SK-N-SH treated with all-trans-retinoic acid at 6 μM for 48 hours (cell line): ENCODE measurements around the gene GSG1.

Experiments used
- ATAC-seq: fragments of 200-7000 bp; cut with Tn5 transposase; 3 replicates; pipeline ENCODE4 v1.9.1; 2020; ENCODE audit warnings: mild to moderate bottlenecking, moderate library complexity
- ARNTL ChIP-seq: fragments of 450-650 bp; formaldehyde crosslinking; IDR thresholded peaks from 2 replicates; pipeline ENCODE4 v1.5.0; 2020; ENCODE audit warnings: low read depth, mild to moderate bottlenecking, moderate library complexity, borderline replicate concordance
- CSDC2 ChIP-seq: fragments of 250-450 bp; sonication (Bioruptor Pico); IDR thresholded peaks from 2 replicates; pipeline ENCODE4 v1.5.0; 2020; ENCODE audit warnings: mild to moderate bottlenecking, moderate library complexity
- GLIS3 ChIP-seq: fragments of 250-450 bp; sonication (Bioruptor Pico); IDR thresholded peaks from 2 replicates; pipeline ENCODE4 v1.5.0; 2020; ENCODE audit warnings: mild to moderate bottlenecking, moderate library complexity
- OSR1 ChIP-seq: fragments of 250-450 bp; sonication (Bioruptor Pico); IDR thresholded peaks from 2 replicates; pipeline ENCODE4 v1.8.0; 2022; ENCODE audit warnings: moderate library complexity, mild to moderate bottlenecking, inconsistent platforms
- PPARA ChIP-seq: fragments of 250-450 bp; sonication (Bioruptor Pico); IDR thresholded peaks from 2 replicates; pipeline ENCODE4 v1.5.0; 2020; ENCODE audit warnings: mild to moderate bottlenecking, borderline replicate concordance
- RARB ChIP-seq: fragments of 250-450 bp; sonication (Bioruptor Pico); IDR thresholded peaks from 2 replicates; pipeline ENCODE4 v1.8.0; 2021; ENCODE audit warnings: mild to moderate bottlenecking, moderate library complexity
- SNAI2 ChIP-seq: fragments of 250-450 bp; sonication (Bioruptor Pico); IDR thresholded peaks from 2 replicates; pipeline ENCODE4 v1.5.0; 2020; ENCODE audit warnings: mild to moderate bottlenecking, moderate library complexity
- TCF4 ChIP-seq: fragments of 250-450 bp; sonication (Bioruptor Pico); IDR thresholded peaks from 2 replicates; pipeline ENCODE4 v1.8.0; 2021; ENCODE audit warnings: mild to moderate bottlenecking, moderate library complexity, borderline replicate concordance
- TOX ChIP-seq: fragments of 250-450 bp; sonication (Bioruptor Pico); IDR thresholded peaks from 2 replicates; pipeline ENCODE4 v1.8.0; 2021; ENCODE audit warnings: mild to moderate bottlenecking, moderate library complexity, borderline replicate concordance
- ZFP3 ChIP-seq: fragments of 250-450 bp; sonication (Bioruptor Pico); IDR thresholded peaks from 2 replicates; pipeline ENCODE4 v1.5.0; 2020; ENCODE audit warnings: mild to moderate bottlenecking, moderate library complexity
- ZFP30 ChIP-seq: fragments of 450-650 bp; formaldehyde crosslinking; IDR thresholded peaks from 2 replicates; pipeline ENCODE4 v1.5.0; 2022; ENCODE audit warnings: mild to moderate bottlenecking, moderate library complexity
- ZNF565 ChIP-seq: fragments of 450-650 bp; formaldehyde crosslinking; conservative IDR thresholded peaks from 2 replicates; pipeline ENCODE4 v1.5.0; 2020; ENCODE audit warnings: low read depth, mild to moderate bottlenecking, moderate library complexity
- ZNF70 ChIP-seq: fragments of 450-650 bp; formaldehyde crosslinking; IDR thresholded peaks from 2 replicates; pipeline ENCODE4 v1.5.0; 2020; ENCODE audit warnings: mild to moderate bottlenecking, moderate library complexity
- ZNF8 ChIP-seq: fragments of 450-650 bp; formaldehyde crosslinking; IDR thresholded peaks from 2 replicates; pipeline ENCODE4 v1.5.0; 2020; ENCODE audit warnings: mild to moderate bottlenecking, moderate library complexity
- TF ChIP-seq, protein P1 (sequence below): fragments of 250-450 bp; sonication (Bioruptor Pico); IDR thresholded peaks from 2 replicates; pipeline ENCODE4 v1.5.1; 2021; ENCODE audit warnings: mild to moderate bottlenecking, moderate library complexity
- TF ChIP-seq, protein P2 (sequence below): fragments of 250-450 bp; sonication (Bioruptor Pico); IDR thresholded peaks from 2 replicates; pipeline ENCODE4 v1.5.1; 2020; ENCODE audit warnings: low read depth, mild to moderate bottlenecking, moderate library complexity
- TF ChIP-seq, protein P3 (sequence below): fragments of 250-450 bp; sonication (Bioruptor Pico); IDR thresholded peaks from 2 replicates; pipeline ENCODE4 v1.8.0; 2021; ENCODE audit warnings: low read depth, mild to moderate bottlenecking, moderate library complexity, borderline replicate concordance
- TF ChIP-seq, protein P4 (sequence below): fragments of 250-450 bp; sonication (Bioruptor Pico); IDR thresholded peaks from 2 replicates; pipeline ENCODE4 v1.8.0; 2020; ENCODE audit warnings: mild to moderate bottlenecking, moderate library complexity, borderline replicate concordance
- TF ChIP-seq, protein P5 (sequence below): fragments of 250-450 bp; sonication (Bioruptor Pico); IDR thresholded peaks from 2 replicates; pipeline ENCODE4 v1.5.0; 2020; ENCODE audit warnings: mild to moderate bottlenecking, moderate library complexity

Gene GSG1

DNA sequence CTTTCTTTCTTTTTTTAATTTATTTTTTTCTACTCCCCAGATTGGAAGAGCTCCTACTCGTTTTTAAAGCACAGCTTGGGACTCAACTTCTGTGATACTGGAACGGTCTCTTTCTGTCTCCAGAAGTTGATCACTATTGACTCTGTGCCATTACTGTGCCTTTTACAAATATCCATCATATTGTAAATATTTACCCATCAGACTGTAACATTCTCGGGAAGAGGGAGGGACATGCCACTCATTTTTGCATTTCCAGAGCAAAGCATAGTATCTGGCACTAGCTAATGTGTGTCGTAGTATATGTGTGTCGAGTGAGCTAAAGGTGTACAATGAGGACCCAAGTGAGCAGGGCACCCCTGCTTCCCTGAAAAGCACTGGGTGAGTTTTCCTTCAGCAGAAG lies 24.0 kb upstream of the GSG1 start (continued):
- TF ChIP-seq, protein P1, sequence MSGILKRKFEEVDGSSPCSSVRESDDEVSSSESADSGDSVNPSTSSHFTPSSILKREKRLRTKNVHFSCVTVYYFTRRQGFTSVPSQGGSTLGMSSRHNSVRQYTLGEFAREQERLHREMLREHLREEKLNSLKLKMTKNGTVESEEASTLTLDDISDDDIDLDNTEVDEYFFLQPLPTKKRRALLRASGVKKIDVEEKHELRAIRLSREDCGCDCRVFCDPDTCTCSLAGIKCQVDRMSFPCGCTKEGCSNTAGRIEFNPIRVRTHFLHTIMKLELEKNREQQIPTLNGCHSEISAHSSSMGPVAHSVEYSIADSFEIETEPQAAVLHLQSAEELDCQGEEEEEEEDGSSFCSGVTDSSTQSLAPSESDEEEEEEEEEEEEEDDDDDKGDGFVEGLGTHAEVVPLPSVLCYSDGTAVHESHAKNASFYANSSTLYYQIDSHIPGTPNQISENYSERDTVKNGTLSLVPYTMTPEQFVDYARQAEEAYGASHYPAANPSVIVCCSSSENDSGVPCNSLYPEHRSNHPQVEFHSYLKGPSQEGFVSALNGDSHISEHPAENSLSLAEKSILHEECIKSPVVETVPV (CRISPR knock-in tag) = no peak
- TF ChIP-seq ZNF70 (no peak), ZNF565 (CRISPR knock-in tag) (no peak), SNAI2 (CRISPR knock-in tag) (no peak), GLIS3 (CRISPR knock-in tag) (no peak), OSR1 (CRISPR knock-in tag) (no peak), TOX (CRISPR knock-in tag) (no peak), CSDC2 (no peak), PPARA (no peak), TCF4 (CRISPR knock-in tag) (no peak), ZFP3 (CRISPR knock-in tag) (no peak), ARNTL (CRISPR knock-in tag) (no peak), ZFP30 (CRISPR knock-in tag) (no peak)
- TF ChIP-seq, protein P2, sequence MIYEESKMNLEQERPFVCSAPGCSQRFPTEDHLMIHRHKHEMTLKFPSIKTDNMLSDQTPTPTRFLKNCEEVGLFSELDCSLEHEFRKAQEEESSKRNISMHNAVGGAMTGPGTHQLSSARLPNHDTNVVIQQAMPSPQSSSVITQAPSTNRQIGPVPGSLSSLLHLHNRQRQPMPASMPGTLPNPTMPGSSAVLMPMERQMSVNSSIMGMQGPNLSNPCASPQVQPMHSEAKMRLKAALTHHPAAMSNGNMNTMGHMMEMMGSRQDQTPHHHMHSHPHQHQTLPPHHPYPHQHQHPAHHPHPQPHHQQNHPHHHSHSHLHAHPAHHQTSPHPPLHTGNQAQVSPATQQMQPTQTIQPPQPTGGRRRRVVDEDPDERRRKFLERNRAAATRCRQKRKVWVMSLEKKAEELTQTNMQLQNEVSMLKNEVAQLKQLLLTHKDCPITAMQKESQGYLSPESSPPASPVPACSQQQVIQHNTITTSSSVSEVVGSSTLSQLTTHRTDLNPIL (CRISPR knock-in tag) = no peak

DNA sequence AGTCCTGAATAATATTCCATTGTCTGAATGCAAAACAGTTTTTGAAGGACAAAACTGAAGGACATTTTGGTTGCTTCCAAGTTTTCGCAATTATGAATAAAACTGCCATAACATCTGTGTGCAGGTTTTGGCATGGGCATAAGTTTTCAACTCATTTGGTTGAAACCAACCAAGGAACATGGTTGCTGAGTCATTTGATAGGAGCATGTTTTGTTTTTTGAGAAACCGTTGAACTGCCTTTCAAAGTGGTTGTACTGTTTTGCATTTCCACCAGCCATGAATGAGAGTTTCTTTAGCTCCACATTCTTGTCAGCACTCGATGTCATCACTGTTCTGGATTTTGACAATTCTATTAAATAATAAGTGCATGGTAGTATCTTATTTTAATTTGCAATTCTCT lies 23.0 kb upstream of the GSG1 start:
- ATAC-seq = no peak
- TF ChIP-seq TCF4 (CRISPR knock-in tag) (no peak), SNAI2 (CRISPR knock-in tag) (no peak), ZNF8 (CRISPR knock-in tag) (no peak), RARB (CRISPR knock-in tag) (no peak), ZFP30 (CRISPR knock-in tag) (no peak), OSR1 (CRISPR knock-in tag) (no peak), ZNF70 (no peak), PPARA (no peak), CSDC2 (no peak), ZFP3 (CRISPR knock-in tag) (no peak)
- TF ChIP-seq, protein P2 (CRISPR knock-in tag) = no peak
- TF ChIP-seq, protein P3, sequence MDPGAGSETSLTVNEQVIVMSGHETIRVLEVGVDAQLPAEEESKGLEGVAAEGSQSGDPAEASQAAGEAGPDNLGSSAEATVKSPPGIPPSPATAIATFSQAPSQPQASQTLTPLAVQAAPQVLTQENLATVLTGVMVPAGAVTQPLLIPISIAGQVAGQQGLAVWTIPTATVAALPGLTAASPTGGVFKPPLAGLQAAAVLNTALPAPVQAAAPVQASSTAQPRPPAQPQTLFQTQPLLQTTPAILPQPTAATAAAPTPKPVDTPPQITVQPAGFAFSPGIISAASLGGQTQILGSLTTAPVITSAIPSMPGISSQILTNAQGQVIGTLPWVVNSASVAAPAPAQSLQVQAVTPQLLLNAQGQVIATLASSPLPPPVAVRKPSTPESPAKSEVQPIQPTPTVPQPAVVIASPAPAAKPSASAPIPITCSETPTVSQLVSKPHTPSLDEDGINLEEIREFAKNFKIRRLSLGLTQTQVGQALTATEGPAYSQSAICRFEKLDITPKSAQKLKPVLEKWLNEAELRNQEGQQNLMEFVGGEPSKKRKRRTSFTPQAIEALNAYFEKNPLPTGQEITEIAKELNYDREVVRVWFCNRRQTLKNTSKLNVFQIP (CRISPR knock-in tag) = no peak
- TF ChIP-seq, protein P4, sequence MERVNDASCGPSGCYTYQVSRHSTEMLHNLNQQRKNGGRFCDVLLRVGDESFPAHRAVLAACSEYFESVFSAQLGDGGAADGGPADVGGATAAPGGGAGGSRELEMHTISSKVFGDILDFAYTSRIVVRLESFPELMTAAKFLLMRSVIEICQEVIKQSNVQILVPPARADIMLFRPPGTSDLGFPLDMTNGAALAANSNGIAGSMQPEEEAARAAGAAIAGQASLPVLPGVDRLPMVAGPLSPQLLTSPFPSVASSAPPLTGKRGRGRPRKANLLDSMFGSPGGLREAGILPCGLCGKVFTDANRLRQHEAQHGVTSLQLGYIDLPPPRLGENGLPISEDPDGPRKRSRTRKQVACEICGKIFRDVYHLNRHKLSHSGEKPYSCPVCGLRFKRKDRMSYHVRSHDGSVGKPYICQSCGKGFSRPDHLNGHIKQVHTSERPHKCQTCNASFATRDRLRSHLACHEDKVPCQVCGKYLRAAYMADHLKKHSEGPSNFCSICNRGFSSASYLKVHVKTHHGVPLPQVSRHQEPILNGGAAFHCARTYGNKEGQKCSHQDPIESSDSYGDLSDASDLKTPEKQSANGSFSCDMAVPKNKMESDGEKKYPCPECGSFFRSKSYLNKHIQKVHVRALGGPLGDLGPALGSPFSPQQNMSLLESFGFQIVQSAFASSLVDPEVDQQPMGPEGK (CRISPR knock-in tag) = no peak
- TF ChIP-seq, protein P1 (CRISPR knock-in tag) = no peak
- TF ChIP-seq, protein P5, sequence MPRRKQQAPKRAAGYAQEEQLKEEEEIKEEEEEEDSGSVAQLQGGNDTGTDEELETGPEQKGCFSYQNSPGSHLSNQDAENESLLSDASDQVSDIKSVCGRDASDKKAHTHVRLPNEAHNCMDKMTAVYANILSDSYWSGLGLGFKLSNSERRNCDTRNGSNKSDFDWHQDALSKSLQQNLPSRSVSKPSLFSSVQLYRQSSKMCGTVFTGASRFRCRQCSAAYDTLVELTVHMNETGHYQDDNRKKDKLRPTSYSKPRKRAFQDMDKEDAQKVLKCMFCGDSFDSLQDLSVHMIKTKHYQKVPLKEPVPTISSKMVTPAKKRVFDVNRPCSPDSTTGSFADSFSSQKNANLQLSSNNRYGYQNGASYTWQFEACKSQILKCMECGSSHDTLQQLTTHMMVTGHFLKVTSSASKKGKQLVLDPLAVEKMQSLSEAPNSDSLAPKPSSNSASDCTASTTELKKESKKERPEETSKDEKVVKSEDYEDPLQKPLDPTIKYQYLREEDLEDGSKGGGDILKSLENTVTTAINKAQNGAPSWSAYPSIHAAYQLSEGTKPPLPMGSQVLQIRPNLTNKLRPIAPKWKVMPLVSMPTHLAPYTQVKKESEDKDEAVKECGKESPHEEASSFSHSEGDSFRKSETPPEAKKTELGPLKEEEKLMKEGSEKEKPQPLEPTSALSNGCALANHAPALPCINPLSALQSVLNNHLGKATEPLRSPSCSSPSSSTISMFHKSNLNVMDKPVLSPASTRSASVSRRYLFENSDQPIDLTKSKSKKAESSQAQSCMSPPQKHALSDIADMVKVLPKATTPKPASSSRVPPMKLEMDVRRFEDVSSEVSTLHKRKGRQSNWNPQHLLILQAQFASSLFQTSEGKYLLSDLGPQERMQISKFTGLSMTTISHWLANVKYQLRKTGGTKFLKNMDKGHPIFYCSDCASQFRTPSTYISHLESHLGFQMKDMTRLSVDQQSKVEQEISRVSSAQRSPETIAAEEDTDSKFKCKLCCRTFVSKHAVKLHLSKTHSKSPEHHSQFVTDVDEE (CRISPR knock-in tag) = no peak
- TF ChIP-seq, all 23 proteins: peak for 0
